ENCODE data around the gene LPP. TPM values are rescaled to one million over a fixed set of nuclear protein-coding genes. Genes with fewer than 3 reads are reported as not detected.

Gene LPP
- total RNA-seq, 1 donor from 2014 or later, result 63.6 TPM

DNA sequence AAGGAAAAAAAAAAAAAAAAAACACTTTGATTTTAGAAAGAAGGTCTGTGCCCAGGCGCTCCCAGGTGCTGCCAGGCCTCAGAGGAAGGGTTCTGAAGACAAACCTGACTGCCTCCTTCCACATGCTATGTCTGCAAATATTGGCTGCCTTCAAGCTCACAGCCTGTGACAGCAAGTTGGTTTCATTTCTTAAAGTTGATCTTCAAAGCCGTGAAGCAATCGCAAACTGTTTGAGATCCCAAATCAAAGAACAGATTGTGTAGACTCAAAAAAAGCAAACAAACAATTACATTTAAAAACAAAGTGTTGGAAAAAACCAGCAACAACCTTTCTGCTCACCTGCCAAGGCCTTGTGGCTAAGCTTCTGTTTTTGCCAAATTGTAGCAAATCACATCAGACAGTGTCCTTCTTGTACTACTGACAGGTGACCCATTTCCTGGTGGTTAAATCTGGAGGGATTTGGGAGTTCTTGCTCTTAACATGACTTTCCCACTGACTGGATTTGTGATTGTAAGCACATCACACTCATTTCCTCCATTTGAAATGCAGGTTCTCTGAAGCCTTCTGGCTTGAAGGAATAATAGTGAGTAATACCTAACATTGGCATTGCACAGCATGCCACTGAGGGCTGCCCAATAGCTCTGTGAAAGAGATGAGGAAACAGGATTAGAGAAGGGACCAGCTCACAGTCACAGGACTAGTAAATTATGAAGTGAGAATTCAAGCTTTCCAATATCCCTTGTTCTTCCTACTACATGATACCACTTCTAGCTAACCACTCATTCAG, 502.4 kb downstream of the LPP start:
- DNase-seq (ENCODE audit: low spot score), result no peak
- ATAC-seq, result peak; percentile 66

DNA sequence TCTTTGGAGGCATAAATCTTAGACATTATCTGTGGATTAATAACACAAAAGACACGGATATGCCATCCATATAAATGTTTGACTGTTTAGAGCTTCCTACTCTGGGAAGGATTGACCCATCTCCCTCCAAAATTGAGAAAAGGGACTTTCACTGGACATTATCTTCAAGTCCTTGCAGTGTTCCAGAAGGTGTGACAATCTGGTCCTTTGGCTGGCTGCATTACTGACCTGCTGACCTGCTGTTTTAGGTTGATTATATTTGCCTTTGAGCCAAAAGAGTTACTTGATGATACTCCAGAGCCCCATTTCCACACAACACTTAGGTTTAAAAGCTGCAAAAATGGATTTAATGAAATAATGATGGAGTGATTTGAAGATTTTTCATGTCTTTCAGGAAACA, 504.6 kb downstream of the LPP start:
- no peak for ATAC-seq
- DNase-seq (ENCODE audit: low spot score), result no peak

DNA sequence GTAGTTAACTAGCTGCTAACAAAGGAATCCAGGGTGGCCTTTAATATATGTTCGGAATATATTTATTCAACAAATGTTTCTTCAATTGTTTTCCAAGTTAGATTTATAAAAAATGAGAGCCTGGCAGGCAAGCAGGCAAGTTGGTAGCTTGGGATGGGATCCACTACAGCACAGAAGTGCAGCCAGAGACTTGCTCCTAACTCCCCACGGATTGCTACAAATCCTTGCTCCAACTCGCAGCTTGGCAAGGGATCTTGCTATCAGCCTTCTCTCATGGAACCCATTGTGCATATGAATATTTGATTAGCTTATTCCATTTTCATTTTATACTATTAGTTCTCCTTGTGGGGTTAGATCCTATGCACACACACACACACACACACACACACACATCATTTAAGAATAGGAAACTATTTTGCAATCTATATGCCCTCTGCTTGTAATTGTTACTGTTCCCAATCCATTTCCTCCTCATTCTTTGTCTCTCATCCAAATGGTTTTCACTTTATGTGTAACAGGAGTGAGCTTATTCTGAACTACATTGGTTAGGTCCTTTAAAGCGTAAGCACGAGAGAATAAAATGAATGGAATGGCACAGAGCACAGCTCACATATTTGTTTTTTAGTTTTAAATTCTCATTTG, 505.6 kb downstream of the LPP start:
- DNase-seq (ENCODE audit: low spot score), result no peak
- ATAC-seq, result no peak

GRCh38 chr3:188660415-188660814, 506.5 kb downstream of the LPP start:
- DNase-seq (ENCODE audit: low spot score) (no peak), ATAC-seq (no peak)

GRCh38 chr3:188661806-188662205, 507.8 kb downstream of the LPP start:
- DNase-seq (ENCODE audit: low spot score) (no peak), ATAC-seq (peak; percentile 46)

GRCh38 chr3:188662214-188662613, 508.3 kb downstream of the LPP start:
- ATAC-seq (peak; percentile 56), DNase-seq (ENCODE audit: low spot score) (no peak)

DNA sequence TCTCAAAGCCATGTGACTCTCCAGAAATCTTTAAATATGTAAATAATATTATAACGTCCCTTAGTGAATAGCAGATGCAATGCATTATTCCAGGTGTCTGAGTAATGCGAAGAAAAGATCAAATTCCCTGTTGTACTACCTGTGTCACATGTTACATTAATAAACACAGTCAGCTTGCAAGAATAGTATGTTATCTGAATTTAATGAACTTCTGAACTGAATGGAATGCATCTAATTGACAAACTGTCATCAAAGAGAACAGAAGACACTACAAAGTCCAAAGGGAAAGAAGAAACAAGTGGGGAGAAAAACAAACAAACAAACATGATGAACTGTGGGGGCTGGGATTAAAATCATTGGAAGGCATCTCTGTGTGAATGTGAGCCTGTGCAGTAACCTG, 508.8 kb downstream of the LPP start:
- DNase-seq (ENCODE audit: low spot score), result no peak
- peak; percentile 49 for ATAC-seq

GRCh38 chr3:188663839-188664238, 509.9 kb downstream of the LPP start:
- DNase-seq (ENCODE audit: low spot score) (no peak), ATAC-seq (no peak)

- DNase-seq (ENCODE audit: low spot score), result no peak
- ATAC-seq, result peak; percentile 61
Measured at GRCh38 chr3:188664795-188665194, 510.8 kb downstream of the LPP start.

- DNase-seq (ENCODE audit: low spot score) (no peak), ATAC-seq (no peak)
Measured at GRCh38 chr3:188667926-188668325, 514.0 kb downstream of the LPP start.

- DNase-seq (ENCODE audit: low spot score), result no peak
- ATAC-seq, result no peak
Measured at GRCh38 chr3:188670446-188670845, 516.5 kb downstream of the LPP start.

- peak; percentile 40 for ATAC-seq
Measured at GRCh38 chr3:188671971-188672370, 518.0 kb downstream of the LPP start.

GRCh38 chr3:188672840-188673239, 518.9 kb downstream of the LPP start:
- DNase-seq (ENCODE audit: low spot score) (no peak), ATAC-seq (no peak)

More at GRCh38 chr3:188671971-188672370, 518.0 kb downstream of the LPP start:
- no peak for DNase-seq (ENCODE audit: low spot score)

- DNase-seq (ENCODE audit: low spot score) (no peak), ATAC-seq (no peak)
Measured at GRCh38 chr3:188673646-188674186, 519.8 kb downstream of the LPP start.

DNA sequence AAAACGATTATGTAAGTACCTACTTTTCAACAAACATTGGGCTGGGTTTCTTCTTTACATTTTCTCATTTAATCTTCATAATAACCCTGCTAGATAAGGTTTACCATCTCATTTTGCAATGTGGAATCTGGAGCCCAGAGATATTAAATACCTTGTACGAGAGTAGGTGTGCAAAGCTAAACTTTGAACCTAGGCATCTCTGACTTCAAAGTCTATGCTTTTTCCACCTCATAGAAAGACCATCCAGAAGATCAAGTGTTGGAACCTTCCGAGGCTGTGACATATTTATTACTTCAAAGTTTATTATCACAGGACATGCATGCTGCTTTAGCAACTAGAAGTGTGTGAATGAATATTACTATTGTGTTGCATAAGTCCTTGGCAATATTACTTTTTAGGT, 520.6 kb downstream of the LPP start:
- DNase-seq (ENCODE audit: low spot score) (no peak), ATAC-seq (peak; percentile 50)

DNA sequence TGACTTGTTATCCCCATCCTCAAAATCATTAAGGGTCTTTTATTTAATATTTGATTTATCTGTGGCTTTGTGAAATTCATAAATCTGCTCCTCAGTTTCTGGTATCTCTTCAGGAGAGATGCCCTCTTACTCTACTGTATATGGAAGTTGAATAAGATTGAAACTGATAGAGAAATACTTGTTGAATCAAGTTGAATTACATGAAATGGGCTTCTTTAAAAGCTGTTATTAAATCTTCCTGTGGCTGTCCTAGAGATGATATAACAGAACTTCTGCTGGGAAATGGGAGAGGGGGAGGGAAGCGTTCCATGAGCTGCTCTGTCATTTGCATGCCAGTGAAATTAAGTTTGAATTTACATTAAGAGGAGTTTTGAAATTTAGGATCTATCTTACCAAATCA, 523.4 kb downstream of the LPP start:
- ATAC-seq, result no peak
- no peak for DNase-seq (ENCODE audit: low spot score)

- DNase-seq (ENCODE audit: low spot score) (no peak), ATAC-seq (no peak)
Measured at GRCh38 chr3:188680189-188680588, 526.2 kb downstream of the LPP start.

DNA sequence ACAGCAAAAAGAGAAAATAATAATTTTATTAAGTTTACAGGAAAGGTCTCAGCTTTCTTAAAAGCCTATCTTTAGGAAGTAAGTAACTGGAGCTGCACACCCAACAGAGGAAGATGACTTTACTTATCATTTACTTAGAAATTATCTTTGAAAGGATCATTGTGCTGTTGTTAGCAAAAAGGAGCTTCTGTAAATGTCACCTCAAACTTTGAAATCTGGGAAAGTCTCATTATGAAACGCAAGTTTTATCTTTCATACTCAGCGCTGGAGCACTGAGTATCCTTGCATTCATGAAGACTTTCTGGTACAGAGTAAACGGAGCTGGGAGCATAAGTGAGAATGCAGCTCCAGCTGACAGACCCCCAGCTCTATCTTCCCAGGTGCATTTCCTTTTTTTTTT, 526.6 kb downstream of the LPP start:
- ATAC-seq, result no peak
- no peak for DNase-seq (ENCODE audit: low spot score)

DNA sequence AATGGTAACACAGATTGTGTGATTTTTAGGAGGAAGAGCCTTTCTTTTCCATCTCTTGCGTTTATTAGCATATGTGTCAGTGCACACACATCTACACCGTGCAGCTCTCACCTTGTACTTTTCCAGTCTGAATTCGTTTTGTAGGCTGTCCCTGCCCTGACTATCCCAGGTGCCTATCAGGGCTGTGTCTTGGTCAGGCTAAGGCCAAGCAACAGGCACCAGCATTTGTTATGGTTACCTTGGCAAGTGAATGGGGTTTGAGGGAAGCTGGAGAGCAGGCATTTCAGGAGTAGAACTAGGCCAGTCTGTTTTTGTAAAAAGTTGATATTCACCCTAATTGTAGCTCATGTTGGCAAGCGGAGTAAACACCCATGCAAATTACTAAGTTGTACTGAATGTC, 528.4 kb downstream of the LPP start:
- ATAC-seq (peak; percentile 14), DNase-seq (ENCODE audit: low spot score) (no peak)

- ATAC-seq (peak; percentile 84), DNase-seq (ENCODE audit: low spot score) (no peak)
Measured at GRCh38 chr3:188683032-188683521, 529.1 kb downstream of the LPP start.

DNA sequence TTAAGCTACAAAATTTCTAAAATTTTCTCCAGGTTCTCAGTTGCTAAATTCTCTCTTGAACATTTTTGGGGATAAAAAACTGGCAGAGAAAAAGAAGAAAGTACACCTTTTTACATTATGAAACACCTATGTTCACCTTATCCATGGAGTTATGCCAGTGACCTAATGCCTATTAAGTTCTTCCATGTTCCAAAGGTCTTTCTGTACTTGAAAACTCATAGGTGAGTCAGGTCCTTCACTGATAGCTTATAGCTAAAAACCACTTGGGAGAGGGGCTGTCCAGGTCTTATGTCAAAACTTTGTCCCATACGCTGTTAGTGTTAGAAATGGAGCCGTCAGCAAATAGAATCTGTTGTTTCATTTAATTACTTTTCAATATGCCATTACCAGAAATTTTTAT, 530.3 kb downstream of the LPP start:
- DNase-seq (ENCODE audit: low spot score), result no peak
- no peak for ATAC-seq

DNA sequence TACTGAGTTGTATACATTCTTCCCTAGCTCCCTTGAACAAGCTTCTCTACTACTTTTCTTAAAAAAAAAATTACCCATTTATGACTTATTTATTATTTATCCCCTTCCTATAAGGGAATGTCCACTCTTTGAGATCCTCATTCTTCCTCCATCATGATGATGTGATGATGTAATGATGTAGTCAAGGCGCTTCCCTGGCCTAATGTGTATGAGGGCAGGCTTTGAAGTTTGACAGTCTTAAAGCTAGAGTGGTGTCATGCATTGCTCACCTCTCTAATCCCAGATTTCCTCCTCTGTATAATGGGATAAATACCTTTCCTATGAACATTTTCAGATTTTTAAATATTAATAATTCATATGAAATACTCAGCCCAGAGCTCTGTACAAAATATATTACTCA, 531.8 kb downstream of the LPP start:
- ATAC-seq (no peak), DNase-seq (ENCODE audit: low spot score) (no peak)

Data from left lobe of liver (tissue), 2 donors.